Upper lobe of left lung (tissue), 4 donors: Measurements from ENCODE around the gene CKAP2L.

Experiments used
- POLR2A ChIP-seq, 4 donors: fragments of 450-650 bp; IDR thresholded peaks; one replicate each; pipeline ENCODE4 v1.5.1; 2016 to 2017; ENCODE audit warnings: antibody characterized with exemption in 4 of 4, mild to moderate bottlenecking in 2 of 4
- POLR2AphosphoS5 ChIP-seq, 2 donors: sonication (generic); formaldehyde crosslinking; IDR thresholded peaks; one replicate each; pipeline ENCODE4 v1.5.1; 2017; ENCODE audit warnings: antibody characterized with exemption in 2 of 2
- TF ChIP-seq, protein P1 (sequence below), 6 experiments: fragments of 450-650 bp in 4 of 6; fragments of 200-600 bp in 2 of 6; sonication (generic) in 2 of 6; IDR thresholded peaks; one replicate each; pipeline ENCODE4 v1.5.1; 2016 to 2019; ENCODE audit warnings: antibody characterized with exemption in 6 of 6

DNA sequence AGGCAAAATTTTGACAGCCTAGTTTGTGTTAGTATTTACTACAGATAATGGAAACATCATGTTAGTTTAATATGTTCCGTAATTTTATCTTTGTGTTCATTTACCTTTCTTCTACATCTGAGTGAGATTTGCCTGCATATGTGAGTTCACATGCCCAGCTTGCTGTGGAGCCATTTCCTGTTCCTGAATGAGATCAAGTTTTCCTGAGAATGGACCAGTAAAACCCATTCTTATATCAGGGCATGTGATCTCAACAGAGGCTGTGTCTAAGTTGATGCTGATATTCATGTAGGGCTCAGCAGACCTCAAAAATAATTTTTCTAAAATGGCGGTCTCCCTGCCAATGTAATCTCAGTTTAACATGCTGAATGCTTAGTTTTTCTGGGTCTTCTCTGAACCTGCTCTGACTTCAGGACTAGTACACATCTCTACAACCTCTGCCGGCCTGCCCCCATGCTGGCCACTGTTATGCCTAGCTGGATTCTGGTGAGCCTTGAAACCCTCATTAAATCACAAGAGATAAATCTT, 18.8 kb upstream of the CKAP2L start:
- TF ChIP-seq, protein P1, sequence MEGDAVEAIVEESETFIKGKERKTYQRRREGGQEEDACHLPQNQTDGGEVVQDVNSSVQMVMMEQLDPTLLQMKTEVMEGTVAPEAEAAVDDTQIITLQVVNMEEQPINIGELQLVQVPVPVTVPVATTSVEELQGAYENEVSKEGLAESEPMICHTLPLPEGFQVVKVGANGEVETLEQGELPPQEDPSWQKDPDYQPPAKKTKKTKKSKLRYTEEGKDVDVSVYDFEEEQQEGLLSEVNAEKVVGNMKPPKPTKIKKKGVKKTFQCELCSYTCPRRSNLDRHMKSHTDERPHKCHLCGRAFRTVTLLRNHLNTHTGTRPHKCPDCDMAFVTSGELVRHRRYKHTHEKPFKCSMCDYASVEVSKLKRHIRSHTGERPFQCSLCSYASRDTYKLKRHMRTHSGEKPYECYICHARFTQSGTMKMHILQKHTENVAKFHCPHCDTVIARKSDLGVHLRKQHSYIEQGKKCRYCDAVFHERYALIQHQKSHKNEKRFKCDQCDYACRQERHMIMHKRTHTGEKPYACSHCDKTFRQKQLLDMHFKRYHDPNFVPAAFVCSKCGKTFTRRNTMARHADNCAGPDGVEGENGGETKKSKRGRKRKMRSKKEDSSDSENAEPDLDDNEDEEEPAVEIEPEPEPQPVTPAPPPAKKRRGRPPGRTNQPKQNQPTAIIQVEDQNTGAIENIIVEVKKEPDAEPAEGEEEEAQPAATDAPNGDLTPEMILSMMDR (IDR thresholded peaks at IDR 0.05), result no peak
- TF ChIP-seq POLR2A (IDR thresholded peaks at IDR 0.05), result no peak
- TF ChIP-seq POLR2AphosphoS5 (IDR thresholded peaks at IDR 0.05), result no peak
